Panc1 (cell line): Measurements from ENCODE around the gene LRRN4CL. TPM values are rescaled to one million over a fixed set of nuclear protein-coding genes. Genes with fewer than 3 reads are reported as not detected.

Experiments used
- ATAC-seq: fragments of 200-7000 bp; cut with Tn5 transposase; 2 replicates; pipeline ENCODE4 v1.9.1; 2020; ENCODE audit warnings: mild to moderate bottlenecking, moderate library complexity
- BruUV-seq: library from RNA; stranded (reverse); fragments of 400-500 nt; replicated peaks from 2 replicates; lab custom pipeline; 2021; lab: Mats Ljungman, UMichigan
- CTCF ChIA-PET: fragments of 300-600 bp; sonication (Branson Sonifier 250); formaldehyde crosslinking; loops from one replicate; lab custom pipeline; 2022; ENCODE audit warnings: antibody characterized with exemption; lab: Charles Lee
- POLR2A ChIA-PET: fragments of 300-600 bp; sonication (Branson Sonifier 250); formaldehyde crosslinking; loops from one replicate; lab custom pipeline; 2022; ENCODE audit warnings: antibody characterized with exemption; lab: Charles Lee
- DNase-seq: peaks from one replicate; pipeline ENCODE4 v3.0.0-alpha.2; 2010; ENCODE audit warnings: low read depth, low spot score
- H3K27ac ChIP-seq: 2 replicates; pipeline ENCODE4 v1.5.1; 2011; ENCODE audit warnings: mild to moderate bottlenecking, low read length, inconsistent platforms
- H3K27me3 ChIP-seq: fragments of 200-500 bp; sonication (Bioruptor generic); 2 replicates; pipeline ENCODE4 v1.6.0; 2014; ENCODE audit warnings: low read length, inconsistent platforms; ENCODE audit not compliant: control insufficient read depth, insufficient read depth
- H3K36me3 ChIP-seq: fragments of 200-500 bp; sonication (Bioruptor generic); 2 replicates; pipeline ENCODE4 v1.5.1; 2014; ENCODE audit warnings: inconsistent platforms, mild to moderate bottlenecking, low read length, moderate library complexity; ENCODE audit not compliant: control insufficient read depth, insufficient read depth
- H3K4me1 ChIP-seq: 2 replicates; pipeline ENCODE4 v1.5.1; 2011; ENCODE audit warnings: inconsistent platforms, mild to moderate bottlenecking, low read length, moderate library complexity; ENCODE audit not compliant: control insufficient read depth, insufficient read depth
- H3K4me3 ChIP-seq, 2 experiments: 2 replicates each; pipeline ENCODE4 v1.5.1; 2011 to 2012; ENCODE audit warnings: low read depth in 2 of 2, low read length in 2 of 2, mild to moderate bottlenecking in 2 of 2, inconsistent platforms in 1 of 2, moderate library complexity in 1 of 2
- H3K9me3 ChIP-seq: fragments of 200-500 bp; sonication (Bioruptor generic); 2 replicates; pipeline ENCODE4 v1.5.1; 2014; ENCODE audit warnings: low read depth, mild to moderate bottlenecking, inconsistent platforms, low read length, moderate library complexity; ENCODE audit not compliant: control insufficient read depth, insufficient read depth
- CTCF ChIP-seq: fragments of 450-650 bp; IDR thresholded peaks from 2 replicates; pipeline ENCODE4 v1.5.1; 2017; ENCODE audit warnings: mild to moderate bottlenecking
- POLR2AphosphoS5 ChIP-seq: IDR thresholded peaks from 2 replicates; pipeline ENCODE4 v1.6.1; 2012; ENCODE audit warnings: mild to moderate bottlenecking, low read depth, low read length, moderate library complexity
- REST ChIP-seq, 2 experiments: IDR thresholded peaks; 2 replicates each; pipeline ENCODE4 v1.6.1; 2011 to 2012; ENCODE audit warnings: low read depth in 2 of 2, control low read depth in 1 of 2, low read length in 1 of 2, mild to moderate bottlenecking in 1 of 2, moderate library complexity in 1 of 2; ENCODE audit not compliant: insufficient read depth in 1 of 2
- SIN3A ChIP-seq: IDR thresholded peaks from 2 replicates; pipeline ENCODE4 v1.6.1; 2012; ENCODE audit warnings: low read depth, mild to moderate bottlenecking, low read length, moderate library complexity, borderline replicate concordance; ENCODE audit not compliant: insufficient read depth
- TCF7L2 ChIP-seq: IDR thresholded peaks from 2 replicates; pipeline ENCODE4 v1.6.1; 2011; ENCODE audit warnings: mild to moderate bottlenecking, low read depth, low read length, inconsistent platforms
- in situ Hi-C: cut with HindIII; loops from 2 replicates; pipeline ENCODE4 v1.10.0; 2016; ENCODE audit warnings: low sequenced_read_pairs, low pct_unique_long_range_greater_than_20kb
- intact Hi-C: fragments of 100-400 bp; cut with micrococcal nuclease; formaldehyde crosslinking; loops from one replicate; pipeline ENCODE4 v1.10.0; 2022; ENCODE audit not compliant: unreplicated experiment
- total RNA-seq: library from RNA; stranded (reverse); gene quantifications from one replicate; pipeline ENCODE4 v1.2.1, GENCODE V29; 2021; ENCODE audit not compliant: unreplicated experiment

The LRRN4CL gene
- total RNA-seq, 1 experiment from 2014 or later = 0.13 TPM

- H3K36me3 ChIP-seq = no peaks in the 10 kb centered on the region; the same call in 1 of the 2 replicates
- CTCF ChIA-PET = no interaction called here
- peak overlapping the region; percentile 82 for H3K27ac ChIP-seq
- intact Hi-C loops = no loop called here
- H3K27me3 ChIP-seq = no peaks in the 10 kb centered on the region
- peak overlapping the region; percentile 82 to 87 for H3K4me3 ChIP-seq
- H3K9me3 ChIP-seq = no peaks in the 10 kb centered on the region
- DNase-seq = no peak
- POLR2A ChIA-PET = interaction anchor here (0.5 kb wide), 1 partner anchor 88 kb away, joined by 5 read pairs; no protein-coding TSS in a partner anchor
- in situ Hi-C loops = no loop called here
- peaks cover 11% of the 10 kb centered on the region for H3K4me1 ChIP-seq
- no peak for TF ChIP-seq TCF7L2
- TF ChIP-seq SIN3A = no peak
- no peak for TF ChIP-seq REST (IDR thresholded peaks at IDR 0.05; ENCODE audit: insufficient read depth in 1 of 2, low read depth in 2 of 2, low read length in 1 of 2)
- TF ChIP-seq CTCF = no peak
- TF ChIP-seq POLR2AphosphoS5 = no peak
- no peak; the same call in 1 of the 2 replicates for ATAC-seq
- BruUV-seq = no TSS peak
These were observed 10.9 kb downstream of the LRRN4CL start for GRCh38 chr11:62678433-62678769.

- ATAC-seq (no peak), DNase-seq (no peak)
- H3K4me1 ChIP-seq = peaks cover 18% of the 10 kb centered on the region
- in situ Hi-C loops (no loop called here), intact Hi-C loops (no loop called here)
- H3K27me3 ChIP-seq = no peaks in the 10 kb centered on the region
- CTCF ChIA-PET = no interaction called here
- H3K4me3 ChIP-seq = peak overlapping the region; percentile 82 to 87
- H3K27ac ChIP-seq = peak overlapping the region; percentile 82
- POLR2A ChIA-PET = interaction anchor here (1.4 kb wide), 1 partner anchor 11 kb away, joined by 4 read pairs; no protein-coding TSS in a partner anchor
- no peaks in the 10 kb centered on the region; the same call in 1 of the 2 replicates for H3K36me3 ChIP-seq
- no peaks in the 10 kb centered on the region for H3K9me3 ChIP-seq
- no peak for TF ChIP-seq REST (IDR thresholded peaks at IDR 0.05; ENCODE audit: insufficient read depth in 1 of 2, low read depth in 2 of 2, low read length in 1 of 2)
- no peak for TF ChIP-seq SIN3A
- TF ChIP-seq POLR2AphosphoS5 = no peak
- TF ChIP-seq CTCF = no peak
- TF ChIP-seq TCF7L2 = no peak
- BruUV-seq = no TSS peak
These were observed 11.6 kb downstream of the LRRN4CL start for GRCh38 chr11:62677714-62678113.
